ENCODE results near the gene CEMIP. TPM values are rescaled to one million over a fixed set of nuclear protein-coding genes. Genes with fewer than 3 reads are reported as not detected.

CEMIP gene
- total RNA-seq, 1 donor = 687 TPM

DNA sequence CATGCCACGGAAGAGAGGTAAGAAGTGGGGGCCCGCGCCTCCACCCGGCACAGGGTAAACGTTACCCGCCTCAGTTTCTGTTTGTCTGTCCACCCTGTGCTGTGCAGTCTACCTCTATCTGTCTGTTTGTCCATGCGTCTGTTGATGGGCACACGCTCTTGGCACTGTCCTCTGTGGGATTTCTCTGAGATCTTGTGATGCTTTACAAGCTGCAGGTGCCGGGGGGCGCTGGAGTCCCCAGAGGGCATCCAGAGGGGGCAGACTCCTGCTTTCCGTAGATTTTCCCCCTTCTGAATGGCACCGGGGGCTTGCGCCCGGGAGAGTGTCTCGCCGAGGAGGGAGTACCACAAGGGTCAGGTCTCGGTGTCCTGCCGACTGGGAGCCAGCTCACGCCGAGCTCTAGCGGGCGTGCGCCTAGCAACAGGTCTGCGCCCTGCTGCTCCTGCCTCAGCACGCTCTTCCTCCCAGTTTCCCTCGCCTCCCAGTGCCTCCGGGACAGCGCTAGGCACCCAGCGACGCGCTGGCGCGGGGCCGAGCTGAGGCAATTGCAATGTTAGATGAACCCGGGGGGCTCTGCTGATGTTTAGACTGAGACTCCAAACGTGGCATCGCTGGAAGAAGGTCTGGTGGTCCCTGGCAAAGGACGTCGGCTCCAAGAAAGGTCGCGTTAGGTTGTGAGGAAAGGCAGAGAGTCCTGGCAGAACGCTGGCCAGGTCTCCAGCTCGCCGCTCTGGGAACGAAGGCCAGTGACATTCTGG, 667 bp downstream of the CEMIP start:
- H4K20me1 ChIP-seq (ENCODE audit: insufficient read depth, low read length) = peaks cover 54% of the 10 kb centered on the region
- peak overlapping the region; percentile 92 for H3K4me2 ChIP-seq (ENCODE audit: insufficient read depth, low read length)
- TF ChIP-seq, protein P1, sequence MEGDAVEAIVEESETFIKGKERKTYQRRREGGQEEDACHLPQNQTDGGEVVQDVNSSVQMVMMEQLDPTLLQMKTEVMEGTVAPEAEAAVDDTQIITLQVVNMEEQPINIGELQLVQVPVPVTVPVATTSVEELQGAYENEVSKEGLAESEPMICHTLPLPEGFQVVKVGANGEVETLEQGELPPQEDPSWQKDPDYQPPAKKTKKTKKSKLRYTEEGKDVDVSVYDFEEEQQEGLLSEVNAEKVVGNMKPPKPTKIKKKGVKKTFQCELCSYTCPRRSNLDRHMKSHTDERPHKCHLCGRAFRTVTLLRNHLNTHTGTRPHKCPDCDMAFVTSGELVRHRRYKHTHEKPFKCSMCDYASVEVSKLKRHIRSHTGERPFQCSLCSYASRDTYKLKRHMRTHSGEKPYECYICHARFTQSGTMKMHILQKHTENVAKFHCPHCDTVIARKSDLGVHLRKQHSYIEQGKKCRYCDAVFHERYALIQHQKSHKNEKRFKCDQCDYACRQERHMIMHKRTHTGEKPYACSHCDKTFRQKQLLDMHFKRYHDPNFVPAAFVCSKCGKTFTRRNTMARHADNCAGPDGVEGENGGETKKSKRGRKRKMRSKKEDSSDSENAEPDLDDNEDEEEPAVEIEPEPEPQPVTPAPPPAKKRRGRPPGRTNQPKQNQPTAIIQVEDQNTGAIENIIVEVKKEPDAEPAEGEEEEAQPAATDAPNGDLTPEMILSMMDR (IDR thresholded peaks at IDR 0.05; ENCODE audit: extremely low read depth, low read depth, low read length) = no peak
- no peaks in the 10 kb centered on the region for H3K9me3 ChIP-seq (ENCODE audit: low read depth, low read length)
- peaks cover 35% of the 10 kb centered on the region for H3K79me2 ChIP-seq (ENCODE audit: insufficient read depth, low read length)
- H3K4me1 ChIP-seq (ENCODE audit: insufficient read depth, low read length) = peaks cover 52% of the 10 kb centered on the region
- H2AFZ ChIP-seq (ENCODE audit: low read length) = no peak overlapping the region
- H3K36me3 ChIP-seq (ENCODE audit: insufficient read depth, low read length) = peaks cover 50% of the 10 kb centered on the region
- peak overlapping the region; percentile 33 for H3K27ac ChIP-seq (ENCODE audit: low read depth, low read length)
- no peaks in the 10 kb centered on the region for H3K27me3 ChIP-seq (ENCODE audit: insufficient read depth, low read length)
- peak; percentile 73 for DNase-seq (ENCODE audit: insufficient read length, low spot score, missing footprints)
- H3K4me3 ChIP-seq (ENCODE audit: insufficient read depth, low read length) = peak overlapping the region; percentile 84

GRCh38 chr15:80780416-80781221, 1.4 kb downstream of the CEMIP start:
- Histone ChIP-seq H2AFZ (ENCODE audit: low read length) (no peak overlapping the region), H3K4me1 (ENCODE audit: insufficient read depth, low read length) (peaks cover 56% of the 10 kb centered on the region), H3K79me2 (ENCODE audit: insufficient read depth, low read length) (peaks cover 35% of the 10 kb centered on the region), H3K36me3 (ENCODE audit: insufficient read depth, low read length) (peaks cover 57% of the 10 kb centered on the region), H3K4me2 (ENCODE audit: insufficient read depth, low read length) (peak overlapping the region; percentile 92), H3K27me3 (ENCODE audit: insufficient read depth, low read length) (no peaks in the 10 kb centered on the region), H3K9me3 (ENCODE audit: low read depth, low read length) (no peaks in the 10 kb centered on the region), H3K27ac (ENCODE audit: low read depth, low read length) (peak overlapping the region; percentile 33), H3K4me3 (ENCODE audit: insufficient read depth, low read length) (peak overlapping the region; percentile 84), H4K20me1 (ENCODE audit: insufficient read depth, low read length) (peaks cover 60% of the 10 kb centered on the region)
- TF ChIP-seq, protein P1 (IDR thresholded peaks at IDR 0.05; ENCODE audit: extremely low read depth, low read depth, low read length) = no peak
- peak; percentile 74 for DNase-seq (ENCODE audit: insufficient read length, low spot score, missing footprints)

DNA sequence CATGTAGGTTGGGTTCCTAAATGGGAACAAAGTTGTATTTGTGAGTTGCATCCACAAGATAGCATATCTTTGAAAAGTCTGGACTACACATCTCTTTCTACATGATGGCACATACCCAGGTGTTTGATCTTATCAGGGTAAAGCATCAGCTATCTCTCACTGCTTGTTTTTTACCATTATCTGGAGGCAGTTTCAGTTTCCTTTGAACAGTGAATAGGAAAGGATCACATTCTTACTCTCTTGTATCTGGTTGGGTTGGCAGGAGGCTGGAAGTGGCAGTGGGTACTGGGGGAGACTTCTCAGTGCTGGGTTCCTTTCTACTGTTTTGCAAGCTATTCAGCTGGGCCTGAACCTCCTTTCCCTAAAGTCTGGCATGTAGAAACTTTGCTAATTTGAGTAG, 4.1 kb downstream of the CEMIP start:
- DNase-seq (ENCODE audit: insufficient read length, low spot score, missing footprints) = no peak
- Histone ChIP-seq H3K27me3 (ENCODE audit: insufficient read depth, low read length) (no peaks in the 10 kb centered on the region), H3K27ac (ENCODE audit: low read depth, low read length) (no peak overlapping the region), H4K20me1 (ENCODE audit: insufficient read depth, low read length) (peaks cover 74% of the 10 kb centered on the region), H3K9me3 (ENCODE audit: low read depth, low read length) (no peaks in the 10 kb centered on the region), H3K4me2 (ENCODE audit: insufficient read depth, low read length) (peak overlapping the region; percentile 92), H3K79me2 (ENCODE audit: insufficient read depth, low read length) (peaks cover 35% of the 10 kb centered on the region), H3K4me1 (ENCODE audit: insufficient read depth, low read length) (peaks cover 47% of the 10 kb centered on the region), H3K4me3 (ENCODE audit: insufficient read depth, low read length) (peak overlapping the region; percentile 84), H2AFZ (ENCODE audit: low read length) (no peak overlapping the region), H3K36me3 (ENCODE audit: insufficient read depth, low read length) (peaks cover 81% of the 10 kb centered on the region)
- TF ChIP-seq, protein P1 (IDR thresholded peaks at IDR 0.05; ENCODE audit: extremely low read depth, low read depth, low read length) = no peak

DNA sequence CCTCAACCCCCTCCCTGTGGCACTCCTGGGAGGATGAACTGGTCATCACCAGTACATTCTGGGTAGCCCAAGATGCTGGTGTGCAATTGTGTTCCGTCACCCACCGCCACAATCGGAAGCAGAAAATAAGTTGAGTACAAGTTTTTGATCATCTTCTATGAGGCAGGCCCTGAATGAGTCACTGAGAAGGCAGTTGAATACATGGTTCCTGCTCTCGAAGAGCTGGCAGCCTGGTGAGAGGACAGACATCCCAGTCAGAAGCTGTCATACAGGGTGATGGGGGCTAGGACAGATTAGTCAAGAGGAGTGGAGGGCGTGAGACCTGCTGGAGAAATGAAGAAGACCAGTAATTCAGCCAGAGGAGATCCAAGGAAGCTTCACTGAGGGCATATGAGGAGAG, 6.2 kb downstream of the CEMIP start:
- peaks cover 58% of the 10 kb centered on the region for H3K4me1 ChIP-seq (ENCODE audit: insufficient read depth, low read length)
- H2AFZ ChIP-seq (ENCODE audit: low read length) = no peak overlapping the region
- H3K27me3 ChIP-seq (ENCODE audit: insufficient read depth, low read length) = no peaks in the 10 kb centered on the region
- peak overlapping the region; percentile 92 for H3K4me2 ChIP-seq (ENCODE audit: insufficient read depth, low read length)
- H3K27ac ChIP-seq (ENCODE audit: low read depth, low read length) = no peak overlapping the region
- peaks cover 68% of the 10 kb centered on the region for H4K20me1 ChIP-seq (ENCODE audit: insufficient read depth, low read length)
- peaks cover 94% of the 10 kb centered on the region for H3K36me3 ChIP-seq (ENCODE audit: insufficient read depth, low read length)
- H3K79me2 ChIP-seq (ENCODE audit: insufficient read depth, low read length) = peaks cover 27% of the 10 kb centered on the region
- TF ChIP-seq, protein P1 (IDR thresholded peaks at IDR 0.05; ENCODE audit: extremely low read depth, low read depth, low read length) = no peak
- peak; percentile 90 for DNase-seq (ENCODE audit: insufficient read length, low spot score, missing footprints)
- H3K4me3 ChIP-seq (ENCODE audit: insufficient read depth, low read length) = no peak overlapping the region
- no peaks in the 10 kb centered on the region for H3K9me3 ChIP-seq (ENCODE audit: low read depth, low read length)
